Renal cortex interstitium (tissue), 11 donors: ENCODE data around the gene IFT52. TPM values are rescaled to one million over a fixed set of nuclear protein-coding genes. Genes with fewer than 3 reads are reported as not detected.
"Not testable (repeated sequence)": the region's sequence is repeated elsewhere in the genome, so short reads cannot be mapped to it uniquely, and the experiment has no call there.

Experiments
- DNase-seq, 11 donors: peaks; one replicate each; pipeline ENCODE4 v3.0.0-alpha.2; 2013; ENCODE audit warnings: low read depth in 9 of 11, low spot score in 4 of 11; ENCODE audit errors: extremely low read depth in 1 of 11
- polyA plus RNA-seq, 3 donors: library from polyadenylated mRNA; unstranded; fragments of 120-200 nt; gene quantifications; one replicate each; pipeline ENCODE4 v1.2.1, GENCODE V29; 2013; ENCODE audit not compliant: insufficient read length in 3 of 3

IFT52 gene
- polyA plus RNA-seq, 3 donors, result 64.7 to 79.2 (median 72.4) TPM

GRCh38 chr20:43584448-43585136 lies 6.1 kb upstream of the IFT52 start:
- no peak for DNase-seq

- no peak for DNase-seq
Measured at GRCh38 chr20:43586641-43587040, 4.1 kb upstream of the IFT52 start.

- DNase-seq, result not testable (repeated sequence)
Measured at GRCh38 chr20:43588526-43588925, 2.2 kb upstream of the IFT52 start.

GRCh38 chr20:43590036-43590391 lies 723 bp upstream of the IFT52 start:
- peak in 3 of 11 donors; percentile 15 to 21 (median 19) for DNase-seq

GRCh38 chr20:43601960-43602359 lies 11.2 kb downstream of the IFT52 start:
- not testable (repeated sequence) for DNase-seq

GRCh38 chr20:43603124-43603523 lies 12.4 kb downstream of the IFT52 start:
- DNase-seq, result no peak

- DNase-seq, result no peak
Measured at GRCh38 chr20:43605715-43606114, 15.0 kb downstream of the IFT52 start.

GRCh38 chr20:43607278-43607677 lies 16.5 kb downstream of the IFT52 start:
- DNase-seq, result not testable (repeated sequence)

GRCh38 chr20:43631598-43631997 lies 40.9 kb downstream of the IFT52 start:
- DNase-seq, result no peak

- no peak for DNase-seq
Measured at GRCh38 chr20:43636429-43636828, 45.7 kb downstream of the IFT52 start.

- DNase-seq, result no peak
Measured at GRCh38 chr20:43642548-43642947, 51.8 kb downstream of the IFT52 start.

GRCh38 chr20:43650997-43651525 lies 60.3 kb downstream of the IFT52 start:
- DNase-seq, result no peak

GRCh38 chr20:43651650-43652184 lies 61.0 kb downstream of the IFT52 start:
- not testable (repeated sequence) for DNase-seq

GRCh38 chr20:43653966-43654365 lies 63.2 kb downstream of the IFT52 start:
- no peak for DNase-seq

- not testable (repeated sequence) for DNase-seq
Measured at GRCh38 chr20:43655176-43655575, 64.4 kb downstream of the IFT52 start.

GRCh38 chr20:43655937-43656336 lies 65.2 kb downstream of the IFT52 start:
- no peak for DNase-seq

- DNase-seq, result no peak
Measured at GRCh38 chr20:43658069-43658722, 67.5 kb downstream of the IFT52 start.

GRCh38 chr20:43658723-43659419 lies 68.1 kb downstream of the IFT52 start:
- DNase-seq, result no peak

GRCh38 chr20:43662943-43663655 lies 72.4 kb downstream of the IFT52 start:
- no peak for DNase-seq
